ENCODE results near the gene ZBTB20.
A peak's percentile ranks its signal among the peaks of the same experiment; 100 is the strongest.
"Not testable (repeated sequence)": the region's sequence is repeated elsewhere in the genome, so short reads cannot be mapped to it uniquely, and the experiment has no call there.

The ZBTB20 gene

DNA sequence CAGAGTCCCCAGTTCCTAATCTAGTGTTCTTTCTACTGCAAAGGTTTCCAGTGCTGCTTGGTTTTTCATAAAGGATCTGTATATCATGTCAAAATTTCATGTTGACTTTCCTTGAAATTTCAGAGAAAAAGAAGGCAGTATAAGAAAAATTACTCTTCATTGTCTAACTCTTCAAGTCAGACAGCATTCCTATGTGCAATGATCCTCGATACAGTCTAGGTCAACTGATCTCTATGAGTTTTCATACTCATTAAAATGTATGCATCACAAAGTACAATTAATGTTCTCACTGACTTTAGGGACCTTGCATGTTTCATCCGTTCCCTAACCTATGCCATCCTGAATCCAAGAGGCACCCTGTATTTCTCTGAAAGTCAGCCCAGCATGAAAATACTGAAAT lies 317.3 kb downstream of the ZBTB20 start:
- DNase-seq: no peak
- no peak for ATAC-seq

GRCh38 chr3:114827495-114827894 lies 319.6 kb downstream of the ZBTB20 start:
- DNase-seq (no peak), ATAC-seq (peak; percentile 57)

GRCh38 chr3:114824014-114824413 lies 323.1 kb downstream of the ZBTB20 start:
- ATAC-seq: no peak
- no peak for DNase-seq

- no peak for DNase-seq
- ATAC-seq: no peak
Measured at GRCh38 chr3:114823061-114823460, 324.0 kb downstream of the ZBTB20 start.

DNA sequence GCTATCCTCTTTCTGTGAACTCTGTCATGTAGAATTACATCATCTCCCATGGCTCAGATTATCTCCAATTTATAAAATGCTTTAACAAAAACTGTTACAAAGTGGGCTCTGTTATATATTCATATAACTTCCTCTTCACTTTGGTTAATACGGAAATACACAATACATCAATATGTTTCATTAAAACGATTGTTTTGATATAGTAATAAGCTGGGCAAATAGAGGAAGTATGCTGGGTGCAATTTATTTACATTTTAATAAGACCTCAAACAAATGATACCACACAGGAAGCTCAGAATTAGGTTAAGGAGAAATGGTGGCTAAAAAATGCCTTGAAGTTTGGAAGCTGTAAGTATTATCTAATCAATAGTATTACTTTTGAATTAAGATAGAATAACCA lies 331.0 kb downstream of the ZBTB20 start:
- DNase-seq (no peak), ATAC-seq (no peak)

DNA sequence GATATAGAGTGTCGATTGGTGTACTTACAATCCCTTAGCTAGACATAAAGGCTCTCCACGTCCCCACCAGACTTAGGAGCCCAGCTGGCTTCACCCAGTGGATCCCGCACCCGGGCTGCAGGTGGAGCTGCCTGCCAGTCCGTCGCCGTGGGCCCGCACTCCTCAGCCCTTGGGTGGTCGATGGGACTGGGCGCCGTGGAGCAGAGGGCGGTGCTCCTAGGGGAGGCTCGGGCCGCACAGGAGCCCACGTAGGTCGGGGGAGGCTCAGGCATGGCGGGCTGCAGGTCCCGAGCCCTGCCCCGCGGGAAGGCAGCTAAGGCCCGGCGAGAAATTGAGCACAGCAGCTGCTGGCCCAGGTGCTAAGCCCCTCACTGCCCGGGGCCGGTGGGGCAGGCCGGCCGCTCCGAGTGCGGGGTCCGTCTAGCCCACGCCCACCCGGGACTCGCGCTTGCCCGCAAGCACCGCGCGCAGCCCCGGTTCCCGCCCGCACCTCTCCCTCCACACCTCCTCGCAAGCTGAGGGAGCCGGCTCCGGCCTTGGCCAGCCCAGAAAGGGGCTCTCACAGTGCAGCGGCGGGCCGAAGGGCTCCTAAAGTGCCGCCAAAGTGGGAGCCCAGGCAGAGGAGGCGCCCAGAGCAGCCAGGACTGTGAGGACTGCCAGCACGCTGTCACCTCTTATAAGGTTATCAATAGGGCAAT lies 334.4 kb downstream of the ZBTB20 start:
- not testable (repeated sequence) for DNase-seq, ATAC-seq

DNA sequence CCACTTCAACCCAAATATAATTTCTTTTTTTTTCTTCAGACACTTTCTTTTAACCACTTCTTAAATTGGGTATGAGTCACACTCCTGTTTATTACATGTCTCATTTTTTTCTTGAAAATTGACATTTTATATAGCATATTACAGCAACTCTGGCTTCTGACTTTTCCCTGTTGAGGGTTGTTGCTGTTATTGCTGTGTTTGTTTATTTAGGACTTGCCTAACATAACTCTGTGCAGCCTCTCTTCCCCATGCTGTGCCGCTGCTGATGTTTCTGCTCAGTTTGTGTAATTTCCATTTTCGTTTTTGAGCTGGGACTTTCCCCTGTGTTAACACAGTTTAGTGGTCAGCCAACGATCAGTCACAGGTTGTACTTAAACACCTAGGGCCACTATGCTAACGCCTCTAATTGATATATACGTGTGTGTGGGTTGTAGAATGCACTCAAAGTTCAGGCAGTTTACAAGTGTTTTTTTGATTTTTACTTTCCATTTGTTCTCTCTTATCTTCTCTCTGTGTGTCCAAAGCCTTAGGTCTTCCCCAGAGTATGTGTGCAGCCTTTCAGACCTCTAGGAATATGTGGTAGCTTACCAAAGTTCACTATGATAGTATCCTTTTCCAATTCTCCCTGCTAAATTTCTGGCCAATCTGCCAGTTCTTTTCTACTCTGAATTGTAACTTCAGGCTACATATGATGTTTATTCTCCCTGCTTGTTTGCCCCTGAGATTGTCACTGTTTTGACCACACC lies 337.2 kb downstream of the ZBTB20 start:
- DNase-seq (peak; percentile 14), ATAC-seq (peak; percentile 90)

- DNase-seq (no peak), ATAC-seq (no peak)
Measured at GRCh38 chr3:114804099-114804498, 343.0 kb downstream of the ZBTB20 start.

DNA sequence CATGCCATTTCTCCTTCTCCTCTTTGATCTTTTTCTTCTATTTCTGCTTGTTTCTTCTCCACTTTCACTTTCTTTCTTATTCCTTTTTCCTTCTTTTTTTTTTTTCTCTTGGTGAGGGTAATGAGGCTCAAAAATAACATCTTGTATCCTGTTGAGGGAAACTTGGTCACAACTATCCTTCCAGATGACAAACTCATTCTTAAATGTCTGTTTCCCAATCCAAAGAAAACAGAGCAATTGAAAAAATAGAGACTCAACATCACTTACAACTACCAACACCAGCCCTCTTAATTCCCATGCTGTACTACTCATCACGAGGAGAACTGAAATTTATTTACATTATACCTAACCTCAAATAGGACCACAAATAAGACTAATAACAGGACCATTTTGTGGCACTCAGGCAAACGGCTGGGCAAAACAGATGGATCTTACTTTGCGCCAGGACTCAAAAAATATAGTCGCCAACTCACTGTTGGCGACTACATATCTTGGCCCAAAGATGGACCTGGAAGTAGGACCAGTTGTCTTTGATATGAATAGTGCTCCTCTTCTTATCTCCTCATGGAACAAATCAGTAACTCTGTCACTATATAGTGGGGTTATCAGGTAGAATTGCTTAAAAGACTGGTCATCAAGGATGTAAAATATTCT lies 343.9 kb downstream of the ZBTB20 start:
- no peak for ATAC-seq
- no peak for DNase-seq

GRCh38 chr3:114800272-114801031 lies 346.6 kb downstream of the ZBTB20 start:
- DNase-seq: no peak

GRCh38 chr3:114799816-114800215 lies 347.3 kb downstream of the ZBTB20 start:
- no peak for DNase-seq
- no peak for ATAC-seq

More at GRCh38 chr3:114800272-114801031, 346.6 kb downstream of the ZBTB20 start:
- no peak for ATAC-seq

DNA sequence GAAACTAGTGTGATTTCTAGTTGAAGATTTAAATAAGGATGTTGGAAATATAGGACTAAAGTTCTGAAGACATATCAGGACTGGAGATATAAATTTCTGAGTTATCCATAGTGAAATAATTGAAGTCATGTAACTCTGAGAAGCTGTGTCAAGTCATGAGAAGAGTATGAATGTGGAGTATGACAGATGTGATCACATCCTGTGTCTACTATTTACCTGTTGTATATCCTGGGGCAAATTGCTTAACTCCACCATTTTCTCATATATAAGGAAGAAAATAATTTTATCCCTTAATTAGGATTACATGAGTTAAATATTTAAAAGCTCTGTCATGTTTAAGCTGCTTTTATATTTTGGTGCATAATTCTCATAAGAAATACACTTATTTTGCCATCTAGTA lies 350.3 kb downstream of the ZBTB20 start:
- DNase-seq: no peak

GRCh38 chr3:114794894-114795630 lies 352.0 kb downstream of the ZBTB20 start:
- no peak for DNase-seq
- ATAC-seq: no peak

More for the DNA sequence above, 350.3 kb downstream of the ZBTB20 start:
- ATAC-seq: no peak

DNA sequence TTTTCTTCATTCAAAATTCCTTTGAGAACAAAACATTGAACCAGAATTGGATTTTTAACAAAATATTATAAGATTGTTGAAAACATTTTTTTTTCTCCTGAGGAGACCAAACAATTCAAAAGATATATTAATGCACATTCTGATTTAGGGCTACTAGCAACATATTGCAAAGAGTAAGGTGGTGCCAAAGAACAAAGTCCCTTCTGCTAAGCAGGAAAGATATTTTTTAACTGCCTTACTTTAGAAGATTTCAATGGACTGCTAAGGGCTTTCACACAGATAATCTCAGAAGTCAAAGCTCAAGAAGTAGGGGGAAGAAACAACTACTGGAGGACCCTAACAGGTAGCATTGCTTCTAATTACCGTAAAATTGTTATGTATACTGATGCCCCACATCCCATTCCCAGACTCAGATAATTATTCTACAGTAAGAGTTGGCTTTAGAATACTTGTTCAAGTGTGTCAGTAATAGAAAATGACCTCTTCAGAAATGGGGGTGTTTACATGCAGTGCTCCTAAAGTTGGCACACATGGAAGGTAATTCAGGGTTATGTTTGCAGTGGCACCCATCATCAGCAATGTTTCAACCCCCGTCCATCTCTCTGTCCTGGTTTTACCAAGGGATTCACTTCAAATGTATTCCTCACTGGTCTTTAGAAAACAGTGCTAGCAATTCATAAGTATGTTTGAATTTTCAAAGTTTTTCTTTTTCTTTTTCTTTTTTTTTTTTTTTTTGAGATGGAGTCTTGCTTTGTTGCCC lies 354.7 kb downstream of the ZBTB20 start:
- no peak for ATAC-seq
- no peak for DNase-seq

DNA sequence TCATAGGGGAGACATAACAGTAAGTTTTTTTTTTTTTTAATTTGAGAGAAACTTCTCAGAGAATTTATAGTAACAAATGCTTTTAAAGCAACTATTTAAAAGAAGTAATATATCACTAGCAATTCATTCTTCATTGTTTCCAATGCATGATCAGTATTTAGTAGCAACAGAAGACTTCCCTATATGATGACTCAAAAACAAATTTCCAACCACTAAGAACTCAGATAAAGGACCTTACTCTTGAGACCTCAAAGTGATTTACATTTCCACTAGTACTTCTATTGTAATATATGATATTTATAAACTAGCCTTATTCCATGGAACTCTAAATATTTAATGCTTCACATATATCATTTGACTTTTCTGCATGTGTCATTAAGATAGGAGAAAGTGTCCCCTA lies 356.3 kb downstream of the ZBTB20 start:
- DNase-seq: no peak
- peak; percentile 82 for ATAC-seq

DNA sequence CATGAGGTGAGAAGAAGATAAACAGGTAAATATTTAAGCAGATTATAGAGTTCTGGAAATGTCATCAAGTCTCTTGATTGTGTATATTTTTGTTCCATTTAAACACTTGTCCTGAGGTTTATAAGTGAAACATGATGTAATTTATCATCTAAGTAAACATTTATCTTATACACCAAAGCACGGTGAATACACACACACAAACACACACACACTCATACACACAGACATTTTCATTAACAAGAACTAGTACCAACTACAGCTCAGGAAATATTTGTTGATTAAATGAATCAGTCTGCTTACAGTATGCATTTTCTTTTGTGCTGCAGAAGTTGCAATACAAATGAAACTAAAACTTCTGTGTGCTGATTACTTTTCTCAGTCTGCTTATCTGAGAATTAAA lies 357.3 kb downstream of the ZBTB20 start:
- ATAC-seq: no peak

GRCh38 chr3:114775395-114775794 lies 371.7 kb downstream of the ZBTB20 start:
- no peak for DNase-seq
- no peak for ATAC-seq

More for the DNA sequence above, 357.3 kb downstream of the ZBTB20 start:
- no peak for DNase-seq

GRCh38 chr3:114770874-114771273 lies 376.2 kb downstream of the ZBTB20 start:
- no peak for ATAC-seq
- DNase-seq: no peak

DNA sequence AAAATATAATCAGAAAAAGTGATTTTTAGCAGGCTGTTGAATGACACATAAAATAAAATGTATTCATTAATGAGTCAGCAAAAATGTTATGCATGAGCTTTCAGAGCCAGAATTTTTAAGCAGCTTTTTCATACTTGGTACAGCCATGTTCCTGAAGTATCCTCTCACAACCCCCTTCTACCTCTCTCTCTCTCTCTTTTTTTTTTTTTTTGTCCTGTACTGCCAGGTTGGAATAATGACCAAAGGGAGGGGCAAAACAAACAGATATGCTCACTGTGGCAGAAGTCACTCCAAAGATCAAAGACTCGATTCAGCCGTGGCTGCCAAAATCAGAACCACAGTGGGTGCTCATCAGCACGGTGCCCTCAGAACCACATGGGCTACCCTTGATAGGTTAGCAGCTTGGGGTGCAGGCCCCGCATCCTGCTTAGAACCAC lies 383.0 kb downstream of the ZBTB20 start:
- DNase-seq (no peak), ATAC-seq (no peak)

DNA sequence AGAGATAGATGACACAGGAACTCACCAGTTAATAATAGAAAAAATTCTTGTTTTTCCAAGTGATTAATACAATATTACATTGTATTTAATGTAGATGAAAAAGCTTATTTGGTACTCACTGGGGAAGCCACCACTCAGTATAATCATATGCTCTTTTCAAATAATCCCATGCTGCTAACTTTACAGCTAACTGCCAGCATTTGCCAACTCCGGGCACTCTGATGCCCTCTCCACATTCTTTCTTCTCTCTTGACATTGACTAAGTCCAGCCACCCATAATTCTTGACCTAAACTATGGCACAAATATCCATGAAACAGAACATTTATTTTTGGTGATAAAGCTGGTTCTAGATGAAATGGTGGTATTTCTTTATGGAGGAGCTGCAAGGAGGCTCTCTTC lies 384.9 kb downstream of the ZBTB20 start:
- no peak for DNase-seq
- no peak for ATAC-seq

DNA sequence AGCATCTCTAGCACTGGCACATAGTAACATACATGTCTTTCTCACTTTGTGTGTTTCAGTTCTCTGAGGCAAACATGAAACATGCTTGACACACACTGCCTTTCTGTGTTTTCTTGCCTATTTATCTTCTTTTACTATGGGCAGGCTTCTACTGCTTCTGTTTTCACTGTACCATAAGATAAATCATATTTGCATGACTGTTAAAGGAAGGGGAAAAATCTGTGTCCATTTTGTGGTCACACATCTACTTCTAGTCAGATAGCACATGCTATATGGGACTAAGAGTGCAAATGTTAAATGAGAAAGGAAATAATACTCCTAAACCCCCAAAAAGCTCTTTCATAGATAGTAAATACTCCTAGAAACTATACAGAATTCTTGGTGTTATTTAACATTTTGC lies 386.4 kb downstream of the ZBTB20 start:
- DNase-seq (no peak), ATAC-seq (no peak)

All from stimulated activated naive CD8-positive, alpha-beta T cell treated with anti-CD3 and anti-CD28 coated beads, Interleukin-15, Interleukin-2, amounts not matched to agents 100 U/mL and 50 U/mL, for 24 hours (primary cell).